Cardiac fibroblast (primary cell): ENCODE data around the gene MEA1.

Experiments
- DNase-seq, 2 donors: peaks; one replicate each; pipeline versions ENCODE4 v3.0.0 to v3.0.0-alpha.2; 2010; ENCODE audit warnings: low read depth in 2 of 2
- H3K4me3 ChIP-seq, 2 donors: replicated peaks in 1 of 2; 1 replicate in 1 of 2; 2 replicates in 1 of 2; pipeline ENCODE4 v1.5.1; 2011; ENCODE audit warnings: low read depth in 2 of 2, low read length in 2 of 2, mild to moderate bottlenecking in 2 of 2, moderate library complexity in 1 of 2
- TF ChIP-seq, protein P1 (sequence below): IDR thresholded peaks from one replicate; pipeline ENCODE4 v1.5.1; 2011; ENCODE audit warnings: low read depth, mild to moderate bottlenecking, low read length, inconsistent platforms

Gene MEA1

DNA sequence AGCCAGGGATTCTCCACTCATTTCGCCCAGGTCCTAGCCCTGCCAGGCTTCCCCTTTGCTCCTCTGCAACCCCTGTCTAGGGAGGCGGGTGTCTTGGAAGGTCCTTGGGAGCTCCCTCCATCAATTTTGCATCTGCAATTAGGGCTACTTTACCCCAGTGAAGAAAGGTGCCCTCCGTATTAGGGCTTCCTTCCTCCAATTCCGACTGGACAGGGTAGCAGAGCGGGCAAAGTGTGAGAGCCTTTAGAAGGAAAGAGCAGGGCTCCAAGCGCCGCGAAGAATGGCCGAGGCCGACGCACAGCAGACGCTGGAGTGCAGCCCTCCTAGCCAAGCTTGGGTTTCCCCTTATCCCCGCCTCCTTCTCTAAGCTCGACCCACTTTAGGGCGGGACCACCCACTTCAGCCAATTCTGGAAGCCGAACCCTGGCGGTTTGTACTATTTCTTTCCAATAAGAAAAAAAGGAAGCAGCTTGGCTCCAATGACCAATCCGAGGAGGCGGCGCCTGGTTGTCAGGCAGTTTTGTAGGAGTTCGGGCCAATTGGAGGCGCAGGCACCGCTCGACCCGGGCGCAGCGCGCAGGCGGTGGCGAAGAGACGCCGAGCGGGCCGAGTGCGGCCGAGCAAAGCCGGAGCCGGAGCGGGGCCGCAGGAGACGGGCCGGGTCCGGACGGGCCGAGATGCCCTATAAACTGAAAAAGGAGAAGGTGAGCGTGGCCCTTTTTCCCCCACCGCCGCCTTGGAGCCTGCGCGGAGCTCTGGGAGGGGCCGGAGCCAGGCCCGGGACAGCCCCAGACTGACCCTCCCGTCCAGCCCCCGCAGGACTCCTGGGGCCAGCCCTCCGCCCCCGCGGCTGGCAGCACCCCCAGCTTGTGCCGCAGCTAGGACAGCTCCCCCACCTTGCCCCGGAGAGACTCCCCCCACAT lies 29.5 kb downstream of the MEA1 start, which contains the start of gene PPP2R5D:
Gene PPP2R5D (plus strand): TSS at position 570 of the 923 bp plus-strand sequence. CDS start 108 bp downstream, at position 678.
- TF ChIP-seq, protein P1, sequence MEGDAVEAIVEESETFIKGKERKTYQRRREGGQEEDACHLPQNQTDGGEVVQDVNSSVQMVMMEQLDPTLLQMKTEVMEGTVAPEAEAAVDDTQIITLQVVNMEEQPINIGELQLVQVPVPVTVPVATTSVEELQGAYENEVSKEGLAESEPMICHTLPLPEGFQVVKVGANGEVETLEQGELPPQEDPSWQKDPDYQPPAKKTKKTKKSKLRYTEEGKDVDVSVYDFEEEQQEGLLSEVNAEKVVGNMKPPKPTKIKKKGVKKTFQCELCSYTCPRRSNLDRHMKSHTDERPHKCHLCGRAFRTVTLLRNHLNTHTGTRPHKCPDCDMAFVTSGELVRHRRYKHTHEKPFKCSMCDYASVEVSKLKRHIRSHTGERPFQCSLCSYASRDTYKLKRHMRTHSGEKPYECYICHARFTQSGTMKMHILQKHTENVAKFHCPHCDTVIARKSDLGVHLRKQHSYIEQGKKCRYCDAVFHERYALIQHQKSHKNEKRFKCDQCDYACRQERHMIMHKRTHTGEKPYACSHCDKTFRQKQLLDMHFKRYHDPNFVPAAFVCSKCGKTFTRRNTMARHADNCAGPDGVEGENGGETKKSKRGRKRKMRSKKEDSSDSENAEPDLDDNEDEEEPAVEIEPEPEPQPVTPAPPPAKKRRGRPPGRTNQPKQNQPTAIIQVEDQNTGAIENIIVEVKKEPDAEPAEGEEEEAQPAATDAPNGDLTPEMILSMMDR: no peak

DNA sequence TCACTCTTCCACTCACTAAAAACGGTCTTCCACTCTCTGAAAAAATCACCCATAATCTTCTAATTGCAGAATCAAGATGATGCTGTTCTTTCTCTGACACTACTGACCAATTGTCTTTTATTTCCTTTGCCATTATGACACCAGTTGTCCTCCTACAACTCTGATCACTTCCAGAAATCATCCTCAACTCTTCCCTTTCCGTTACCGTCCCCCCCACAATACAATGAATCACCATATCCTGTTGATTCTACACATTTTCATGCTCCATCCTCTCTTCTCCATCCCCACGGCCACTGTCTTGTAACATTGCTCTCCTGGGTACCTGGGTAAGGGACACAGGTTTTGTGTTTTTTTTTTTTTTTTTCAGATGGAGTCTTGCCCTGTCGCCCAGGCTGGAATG lies 31.9 kb downstream of the MEA1 start:
- H3K4me3 ChIP-seq: no peak overlapping the region
- TF ChIP-seq, protein P1: no peak
- DNase-seq: peak in 1 of 2 donors; percentile 25

More for the DNA sequence above, 29.5 kb downstream of the MEA1 start, which contains the start of gene PPP2R5D:
- peak within 1 kb of the TSS; percentile 72 to 82 for H3K4me3 ChIP-seq
- peak; percentile 99 for DNase-seq

DNA sequence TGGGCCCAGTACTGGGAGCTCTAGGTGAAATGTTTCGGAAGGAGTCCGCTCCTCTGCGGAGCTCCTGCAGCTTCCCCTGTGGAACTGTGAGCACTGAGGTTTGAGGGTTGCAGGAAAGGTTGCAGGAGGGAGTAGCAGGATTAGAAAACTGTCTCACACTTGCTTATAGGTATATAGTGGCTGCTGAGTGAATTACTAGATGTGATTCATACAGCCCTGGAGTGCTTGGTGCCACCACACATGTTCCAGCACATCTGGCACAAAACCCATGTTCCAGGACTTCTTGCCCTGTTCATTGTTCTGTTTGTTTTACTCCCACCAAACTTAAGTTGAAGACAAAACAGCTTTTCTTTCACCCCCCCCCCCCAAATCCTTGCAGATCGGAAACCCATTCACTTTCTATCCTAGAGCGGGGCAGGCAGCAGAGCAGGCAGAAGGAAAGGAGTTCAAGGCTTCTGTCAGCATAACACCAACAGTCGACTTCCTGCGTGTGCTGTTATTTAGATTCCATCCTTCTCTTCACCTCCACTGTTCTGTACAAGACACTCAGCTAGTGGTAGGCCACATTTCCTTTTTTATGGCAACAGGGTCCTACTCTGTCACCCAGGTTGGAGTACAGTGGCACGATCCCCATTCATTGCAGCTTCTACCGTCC lies 34.1 kb downstream of the MEA1 start:
- TF ChIP-seq, protein P1: no peak
- peak in 1 of 2 donors; percentile 56 for DNase-seq
- peak overlapping the region; percentile 70 to 71 for H3K4me3 ChIP-seq

DNA sequence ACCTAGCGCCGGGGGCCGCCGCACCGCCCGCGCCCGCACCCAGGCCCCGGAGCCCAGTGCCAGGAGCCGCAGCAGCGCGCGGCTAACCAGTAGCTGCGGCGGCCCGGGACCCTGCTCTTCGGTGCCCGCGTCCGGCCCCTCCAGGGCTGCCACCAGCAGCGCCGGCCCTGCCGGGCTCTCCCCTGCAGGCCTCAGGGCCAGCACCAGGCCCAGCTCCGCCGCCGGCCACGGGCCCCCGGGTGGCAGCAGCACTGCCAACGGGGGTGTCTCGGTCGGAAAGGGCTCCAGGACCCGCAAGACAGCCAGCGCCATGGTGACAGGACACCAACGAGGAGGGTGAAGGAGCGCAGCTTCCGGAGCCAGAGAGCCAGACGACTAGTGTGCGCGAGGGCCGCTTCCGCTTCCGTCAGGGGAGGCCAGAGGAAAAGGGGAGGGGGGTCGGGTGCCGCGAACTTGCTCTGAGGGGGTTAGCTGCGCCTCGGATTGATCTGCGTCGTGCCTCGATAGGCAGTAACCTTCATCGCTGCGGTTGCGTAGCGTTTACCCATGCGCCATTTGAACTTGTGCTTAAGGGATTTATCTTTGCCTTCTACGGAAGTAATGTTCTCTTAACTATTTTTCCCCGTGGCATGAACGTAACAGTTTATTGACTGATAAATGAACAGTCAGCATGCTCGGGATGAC lies 34.8 kb downstream of the MEA1 start, which contains the start of gene PEX6:
Gene PEX6 (minus strand): TSS at position 343 of the 684 bp plus-strand sequence. CDS start 31 bp downstream, at position 312.
- DNase-seq: peak; percentile 77 to 78
- peak within 1 kb of the TSS; percentile 70 to 71 for H3K4me3 ChIP-seq
- TF ChIP-seq, protein P1: no peak

DNA sequence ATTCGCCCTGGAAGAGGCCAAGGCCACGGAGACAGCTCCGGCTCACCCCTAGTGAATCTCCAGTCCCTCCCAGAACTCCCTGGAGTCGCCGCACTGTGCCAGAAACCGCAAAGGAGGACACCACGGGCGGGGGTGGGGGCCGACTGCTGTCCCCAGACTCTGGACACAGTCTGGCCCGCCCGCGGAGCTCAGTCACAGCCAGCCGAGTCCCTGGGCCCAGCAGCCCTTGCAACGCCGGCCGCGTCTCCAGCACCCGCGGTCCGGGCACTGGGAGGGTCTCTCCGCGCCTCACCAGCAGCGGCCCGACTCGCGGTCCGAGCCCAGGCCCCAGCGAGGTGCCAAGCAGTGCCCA lies 35.3 kb downstream of the MEA1 start:
- TF ChIP-seq, protein P1: no peak
- H3K4me3 ChIP-seq: peak overlapping the region; percentile 70 to 71
- peak in 1 of 2 donors; percentile 45 for DNase-seq

DNA sequence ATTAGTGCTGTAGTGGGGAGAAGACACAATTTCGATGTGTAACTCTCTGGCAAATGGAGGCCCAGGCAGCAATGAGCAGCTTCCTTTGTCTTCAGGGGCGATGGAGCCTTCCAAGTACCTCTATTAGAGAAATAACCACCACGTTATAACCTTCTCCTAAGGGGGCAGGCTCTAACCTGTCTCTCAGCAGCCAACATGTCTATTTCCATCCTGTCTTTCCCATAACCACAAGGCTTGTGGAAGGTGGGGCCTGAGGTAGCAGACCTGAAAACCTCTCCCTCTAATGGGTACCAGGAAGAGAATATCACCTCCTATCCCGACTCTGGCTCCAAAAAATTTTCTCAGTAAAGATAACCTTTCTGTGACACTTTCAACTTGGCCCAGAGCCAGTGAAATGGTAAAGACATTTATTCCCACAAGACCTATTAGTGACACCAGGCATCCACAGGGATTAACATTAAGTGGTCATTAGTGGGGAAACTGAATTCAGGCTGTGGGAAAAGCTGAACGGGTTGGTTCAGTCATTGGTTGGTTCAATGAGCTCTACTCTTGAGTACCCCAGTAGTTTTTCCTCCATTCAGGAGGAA lies 38.7 kb downstream of the MEA1 start:
- DNase-seq: no peak
- no peak overlapping the region for H3K4me3 ChIP-seq
- TF ChIP-seq, protein P1: no peak
